ENCODE measurements around the gene CHPF.

The CHPF gene

GRCh38 chr2:219493086-219493485, 50.5 kb downstream of the CHPF start:
- DNase-seq: no peak

- DNase-seq: no peak
Observed at GRCh38 chr2:219492575-219492974, 51.0 kb downstream of the CHPF start.

- no peak for DNase-seq
Observed at GRCh38 chr2:219491278-219491963, 52.2 kb downstream of the CHPF start.

GRCh38 chr2:219490600-219491130, 52.9 kb downstream of the CHPF start:
- no peak for DNase-seq

GRCh38 chr2:219490186-219490585, 53.4 kb downstream of the CHPF start:
- DNase-seq: no peak

- no peak for DNase-seq
Observed at GRCh38 chr2:219489315-219489714, 54.3 kb downstream of the CHPF start.
